Fibroblast of lung (primary cell): ENCODE measurements around the gene SCAPER.

Experiments
- EZH2 ChIP-seq: IDR thresholded peaks from 2 replicates; pipeline ENCODE4 v1.5.1; 2012; ENCODE audit warnings: low read length, control low read depth, mild to moderate bottlenecking; ENCODE audit errors: missing control alignments
- TF ChIP-seq, protein P1 (sequence below), 2 donors: IDR thresholded peaks in 1 of 2; conservative IDR thresholded peaks in 1 of 2; 1 replicate in 1 of 2; 2 replicates in 1 of 2; pipeline ENCODE4 v1.5.1; 2011 to 2012; ENCODE audit warnings: low read length in 2 of 2, control low read depth in 1 of 2, inconsistent platforms in 1 of 2, low read depth in 1 of 2, mild to moderate bottlenecking in 1 of 2

DNA sequence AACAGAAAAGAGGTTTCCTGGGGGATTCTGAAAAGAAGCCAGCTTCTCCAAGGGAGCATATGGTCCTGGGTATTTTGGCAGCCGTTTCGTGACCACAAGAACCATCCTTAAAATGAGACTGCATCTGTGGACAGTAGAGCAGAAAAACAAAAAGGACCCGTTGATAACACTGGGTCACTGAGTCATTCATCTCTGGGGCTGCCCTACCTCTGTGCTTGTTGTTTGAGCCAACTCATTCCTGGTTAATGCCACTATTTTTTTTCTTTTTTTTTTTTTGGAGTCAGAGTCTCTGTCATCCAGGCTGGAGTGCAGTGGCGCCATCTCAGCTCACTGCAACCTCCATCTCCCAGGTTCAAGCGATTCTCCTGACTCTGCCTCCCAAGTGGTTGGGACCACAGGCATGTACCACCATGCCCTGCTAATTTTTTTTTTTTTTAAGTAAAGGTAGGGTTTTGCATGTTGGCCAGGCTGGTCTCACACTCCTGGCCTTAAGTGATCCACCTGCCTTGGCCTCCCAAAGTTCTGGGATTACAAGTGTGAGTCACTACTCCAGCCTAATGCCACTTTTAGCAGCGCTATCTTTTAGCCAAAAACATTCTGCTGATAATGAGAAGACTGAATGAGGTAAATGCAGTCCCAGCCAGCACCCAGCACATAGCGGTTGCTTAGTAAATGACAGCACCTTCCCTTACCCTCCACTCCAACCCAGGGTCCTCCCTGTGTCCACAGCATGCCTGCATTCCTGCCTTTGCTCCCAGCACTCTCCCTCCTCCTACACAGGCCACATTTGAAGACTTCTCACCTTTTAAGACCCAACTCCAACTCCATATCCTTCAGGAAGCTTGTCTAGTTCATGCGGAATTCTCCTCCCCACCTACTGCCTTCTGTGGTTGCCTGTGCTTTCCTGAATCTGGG, 577.7 kb downstream of the SCAPER start:
- TF ChIP-seq, protein P1, sequence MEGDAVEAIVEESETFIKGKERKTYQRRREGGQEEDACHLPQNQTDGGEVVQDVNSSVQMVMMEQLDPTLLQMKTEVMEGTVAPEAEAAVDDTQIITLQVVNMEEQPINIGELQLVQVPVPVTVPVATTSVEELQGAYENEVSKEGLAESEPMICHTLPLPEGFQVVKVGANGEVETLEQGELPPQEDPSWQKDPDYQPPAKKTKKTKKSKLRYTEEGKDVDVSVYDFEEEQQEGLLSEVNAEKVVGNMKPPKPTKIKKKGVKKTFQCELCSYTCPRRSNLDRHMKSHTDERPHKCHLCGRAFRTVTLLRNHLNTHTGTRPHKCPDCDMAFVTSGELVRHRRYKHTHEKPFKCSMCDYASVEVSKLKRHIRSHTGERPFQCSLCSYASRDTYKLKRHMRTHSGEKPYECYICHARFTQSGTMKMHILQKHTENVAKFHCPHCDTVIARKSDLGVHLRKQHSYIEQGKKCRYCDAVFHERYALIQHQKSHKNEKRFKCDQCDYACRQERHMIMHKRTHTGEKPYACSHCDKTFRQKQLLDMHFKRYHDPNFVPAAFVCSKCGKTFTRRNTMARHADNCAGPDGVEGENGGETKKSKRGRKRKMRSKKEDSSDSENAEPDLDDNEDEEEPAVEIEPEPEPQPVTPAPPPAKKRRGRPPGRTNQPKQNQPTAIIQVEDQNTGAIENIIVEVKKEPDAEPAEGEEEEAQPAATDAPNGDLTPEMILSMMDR (conservative IDR thresholded peaks at IDR 0.05 in 1 of 2, IDR thresholded peaks at IDR 0.05 in 1 of 2; ENCODE audit: low read depth in 1 of 2, low read length in 2 of 2) = no peak
- TF ChIP-seq EZH2 = no peak
